ENCODE results near the gene PRKN.

- TF ChIP-seq EP300 (IDR thresholded peaks at IDR 0.05; ENCODE audit: low read depth) = no peak
- TF ChIP-seq CTCF (IDR thresholded peaks at IDR 0.05) = no peak
- no peak for TF ChIP-seq POLR2A (IDR thresholded peaks at IDR 0.05)
- TF ChIP-seq POLR2AphosphoS5 (IDR thresholded peaks at IDR 0.05) = no peak
Observed at GRCh38 chr6:162443101-162443500, 284.5 kb downstream of the PRKN start.
